SK-N-SH treated with all-trans-retinoic acid at 6 μM for 48 hours (cell line): ENCODE data around the gene THSD4.

ENCODE experiments used
- ATAC-seq: fragments of 200-7000 bp; cut with Tn5 transposase; 3 replicates; pipeline ENCODE4 v1.9.1; 2020; ENCODE audit warnings: mild to moderate bottlenecking, moderate library complexity
- ARNTL ChIP-seq: fragments of 450-650 bp; formaldehyde crosslinking; IDR thresholded peaks from 2 replicates; pipeline ENCODE4 v1.5.0; 2020; ENCODE audit warnings: low read depth, mild to moderate bottlenecking, moderate library complexity, borderline replicate concordance
- BACH2 ChIP-seq: fragments of 250-450 bp; sonication (Bioruptor Pico); IDR thresholded peaks from 2 replicates; pipeline ENCODE4 v1.9.0; 2021; ENCODE audit warnings: mild to moderate bottlenecking, borderline replicate concordance
- CSDC2 ChIP-seq: fragments of 250-450 bp; sonication (Bioruptor Pico); IDR thresholded peaks from 2 replicates; pipeline ENCODE4 v1.5.0; 2020; ENCODE audit warnings: mild to moderate bottlenecking, moderate library complexity
- ESRRG ChIP-seq: fragments of 250-450 bp; sonication (Bioruptor Pico); IDR thresholded peaks from 2 replicates; pipeline ENCODE4 v1.6.1; 2021; ENCODE audit warnings: mild to moderate bottlenecking
- GLIS3 ChIP-seq: fragments of 250-450 bp; sonication (Bioruptor Pico); IDR thresholded peaks from 2 replicates; pipeline ENCODE4 v1.5.0; 2020; ENCODE audit warnings: mild to moderate bottlenecking, moderate library complexity
- OSR1 ChIP-seq: fragments of 250-450 bp; sonication (Bioruptor Pico); IDR thresholded peaks from 2 replicates; pipeline ENCODE4 v1.8.0; 2022; ENCODE audit warnings: moderate library complexity, mild to moderate bottlenecking, inconsistent platforms
- PPARA ChIP-seq: fragments of 250-450 bp; sonication (Bioruptor Pico); IDR thresholded peaks from 2 replicates; pipeline ENCODE4 v1.5.0; 2020; ENCODE audit warnings: mild to moderate bottlenecking, borderline replicate concordance
- RARB ChIP-seq: fragments of 250-450 bp; sonication (Bioruptor Pico); IDR thresholded peaks from 2 replicates; pipeline ENCODE4 v1.8.0; 2021; ENCODE audit warnings: mild to moderate bottlenecking, moderate library complexity
- SNAI2 ChIP-seq: fragments of 250-450 bp; sonication (Bioruptor Pico); IDR thresholded peaks from 2 replicates; pipeline ENCODE4 v1.5.0; 2020; ENCODE audit warnings: mild to moderate bottlenecking, moderate library complexity
- TCF4 ChIP-seq: fragments of 250-450 bp; sonication (Bioruptor Pico); IDR thresholded peaks from 2 replicates; pipeline ENCODE4 v1.8.0; 2021; ENCODE audit warnings: mild to moderate bottlenecking, moderate library complexity, borderline replicate concordance
- TOX ChIP-seq: fragments of 250-450 bp; sonication (Bioruptor Pico); IDR thresholded peaks from 2 replicates; pipeline ENCODE4 v1.8.0; 2021; ENCODE audit warnings: mild to moderate bottlenecking, moderate library complexity, borderline replicate concordance
- TSHZ2 ChIP-seq: fragments of 250-450 bp; sonication (Bioruptor Pico); IDR thresholded peaks from 2 replicates; pipeline ENCODE4 v1.5.0; 2020; ENCODE audit warnings: mild to moderate bottlenecking, moderate library complexity
- ZC3H10 ChIP-seq: fragments of 250-450 bp; sonication (Bioruptor Pico); IDR thresholded peaks from 2 replicates; pipeline ENCODE4 v1.5.1; 2021; ENCODE audit warnings: mild to moderate bottlenecking, moderate library complexity
- ZFP3 ChIP-seq: fragments of 250-450 bp; sonication (Bioruptor Pico); IDR thresholded peaks from 2 replicates; pipeline ENCODE4 v1.5.0; 2020; ENCODE audit warnings: mild to moderate bottlenecking, moderate library complexity
- ZFP30 ChIP-seq: fragments of 450-650 bp; formaldehyde crosslinking; IDR thresholded peaks from 2 replicates; pipeline ENCODE4 v1.5.0; 2022; ENCODE audit warnings: mild to moderate bottlenecking, moderate library complexity
- ZNF565 ChIP-seq: fragments of 450-650 bp; formaldehyde crosslinking; conservative IDR thresholded peaks from 2 replicates; pipeline ENCODE4 v1.5.0; 2020; ENCODE audit warnings: low read depth, mild to moderate bottlenecking, moderate library complexity
- ZNF70 ChIP-seq: fragments of 450-650 bp; formaldehyde crosslinking; IDR thresholded peaks from 2 replicates; pipeline ENCODE4 v1.5.0; 2020; ENCODE audit warnings: mild to moderate bottlenecking, moderate library complexity
- ZNF8 ChIP-seq: fragments of 450-650 bp; formaldehyde crosslinking; IDR thresholded peaks from 2 replicates; pipeline ENCODE4 v1.5.0; 2020; ENCODE audit warnings: mild to moderate bottlenecking, moderate library complexity
- TF ChIP-seq, protein P1 (sequence below): fragments of 250-450 bp; sonication (Bioruptor Pico); IDR thresholded peaks from 2 replicates; pipeline ENCODE4 v1.5.1; 2020; ENCODE audit warnings: low read depth, mild to moderate bottlenecking, moderate library complexity
- TF ChIP-seq, protein P2 (sequence below): fragments of 250-450 bp; sonication (Bioruptor Pico); IDR thresholded peaks from 2 replicates; pipeline ENCODE4 v1.5.1; 2021; ENCODE audit warnings: mild to moderate bottlenecking, moderate library complexity
- TF ChIP-seq, protein P3 (sequence below): fragments of 250-450 bp; sonication (Bioruptor Pico); IDR thresholded peaks from 2 replicates; pipeline ENCODE4 v1.8.0; 2020; ENCODE audit warnings: mild to moderate bottlenecking, moderate library complexity, borderline replicate concordance
- TF ChIP-seq, protein P4 (sequence below): fragments of 250-450 bp; sonication (Bioruptor Pico); IDR thresholded peaks from 2 replicates; pipeline ENCODE4 v1.8.0; 2021; ENCODE audit warnings: low read depth, mild to moderate bottlenecking, moderate library complexity, borderline replicate concordance

Gene THSD4

DNA sequence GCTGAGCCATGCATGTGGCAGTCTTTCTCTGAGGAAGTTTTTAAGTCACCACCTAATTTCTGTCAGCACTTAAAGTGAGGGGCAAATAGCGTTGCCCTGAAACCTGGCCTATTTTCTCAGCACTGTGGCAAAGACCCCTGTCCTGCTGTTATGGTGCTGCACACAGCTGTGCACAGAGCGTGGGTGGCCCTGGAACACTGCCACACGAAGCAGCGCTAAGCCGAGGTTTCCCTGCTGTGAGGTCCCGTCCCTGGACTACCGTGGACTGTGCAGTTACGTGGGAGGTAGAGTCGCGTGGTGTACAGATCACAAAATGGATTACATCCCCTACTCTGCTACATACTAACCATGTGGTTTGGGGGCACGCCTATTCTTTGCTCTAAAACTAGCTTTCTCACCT, 593.5 kb downstream of the THSD4 start:
- no peak for TF ChIP-seq GLIS3 (CRISPR knock-in tag)
- TF ChIP-seq, protein P1, sequence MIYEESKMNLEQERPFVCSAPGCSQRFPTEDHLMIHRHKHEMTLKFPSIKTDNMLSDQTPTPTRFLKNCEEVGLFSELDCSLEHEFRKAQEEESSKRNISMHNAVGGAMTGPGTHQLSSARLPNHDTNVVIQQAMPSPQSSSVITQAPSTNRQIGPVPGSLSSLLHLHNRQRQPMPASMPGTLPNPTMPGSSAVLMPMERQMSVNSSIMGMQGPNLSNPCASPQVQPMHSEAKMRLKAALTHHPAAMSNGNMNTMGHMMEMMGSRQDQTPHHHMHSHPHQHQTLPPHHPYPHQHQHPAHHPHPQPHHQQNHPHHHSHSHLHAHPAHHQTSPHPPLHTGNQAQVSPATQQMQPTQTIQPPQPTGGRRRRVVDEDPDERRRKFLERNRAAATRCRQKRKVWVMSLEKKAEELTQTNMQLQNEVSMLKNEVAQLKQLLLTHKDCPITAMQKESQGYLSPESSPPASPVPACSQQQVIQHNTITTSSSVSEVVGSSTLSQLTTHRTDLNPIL, result no peak
- TF ChIP-seq RARB (CRISPR knock-in tag), result no peak
- TF ChIP-seq CSDC2, result peak; percentile 34; the same call in 1 of the 2 replicates
- TF ChIP-seq ZNF8 (CRISPR knock-in tag), result no peak

GRCh38 chr15:71709808-71710418, 594.6 kb downstream of the THSD4 start:
- ATAC-seq, result no peak
- TF ChIP-seq PPARA (CRISPR knock-in tag) (no peak), ARNTL (CRISPR knock-in tag) (no peak), ZNF8 (CRISPR knock-in tag) (no peak), SNAI2 (CRISPR knock-in tag) (no peak), OSR1 (no peak), TOX (no peak), CSDC2 (no peak), ZFP3 (CRISPR knock-in tag) (no peak), RARB (CRISPR knock-in tag) (no peak), ESRRG (no peak), BACH2 (CRISPR knock-in tag) (no peak), TCF4 (CRISPR knock-in tag) (no peak), ZNF565 (CRISPR knock-in tag) (no peak), ZNF70 (CRISPR knock-in tag) (no peak)
- TF ChIP-seq, protein P2, sequence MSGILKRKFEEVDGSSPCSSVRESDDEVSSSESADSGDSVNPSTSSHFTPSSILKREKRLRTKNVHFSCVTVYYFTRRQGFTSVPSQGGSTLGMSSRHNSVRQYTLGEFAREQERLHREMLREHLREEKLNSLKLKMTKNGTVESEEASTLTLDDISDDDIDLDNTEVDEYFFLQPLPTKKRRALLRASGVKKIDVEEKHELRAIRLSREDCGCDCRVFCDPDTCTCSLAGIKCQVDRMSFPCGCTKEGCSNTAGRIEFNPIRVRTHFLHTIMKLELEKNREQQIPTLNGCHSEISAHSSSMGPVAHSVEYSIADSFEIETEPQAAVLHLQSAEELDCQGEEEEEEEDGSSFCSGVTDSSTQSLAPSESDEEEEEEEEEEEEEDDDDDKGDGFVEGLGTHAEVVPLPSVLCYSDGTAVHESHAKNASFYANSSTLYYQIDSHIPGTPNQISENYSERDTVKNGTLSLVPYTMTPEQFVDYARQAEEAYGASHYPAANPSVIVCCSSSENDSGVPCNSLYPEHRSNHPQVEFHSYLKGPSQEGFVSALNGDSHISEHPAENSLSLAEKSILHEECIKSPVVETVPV (CRISPR knock-in tag), result no peak
- TF ChIP-seq, protein P3, sequence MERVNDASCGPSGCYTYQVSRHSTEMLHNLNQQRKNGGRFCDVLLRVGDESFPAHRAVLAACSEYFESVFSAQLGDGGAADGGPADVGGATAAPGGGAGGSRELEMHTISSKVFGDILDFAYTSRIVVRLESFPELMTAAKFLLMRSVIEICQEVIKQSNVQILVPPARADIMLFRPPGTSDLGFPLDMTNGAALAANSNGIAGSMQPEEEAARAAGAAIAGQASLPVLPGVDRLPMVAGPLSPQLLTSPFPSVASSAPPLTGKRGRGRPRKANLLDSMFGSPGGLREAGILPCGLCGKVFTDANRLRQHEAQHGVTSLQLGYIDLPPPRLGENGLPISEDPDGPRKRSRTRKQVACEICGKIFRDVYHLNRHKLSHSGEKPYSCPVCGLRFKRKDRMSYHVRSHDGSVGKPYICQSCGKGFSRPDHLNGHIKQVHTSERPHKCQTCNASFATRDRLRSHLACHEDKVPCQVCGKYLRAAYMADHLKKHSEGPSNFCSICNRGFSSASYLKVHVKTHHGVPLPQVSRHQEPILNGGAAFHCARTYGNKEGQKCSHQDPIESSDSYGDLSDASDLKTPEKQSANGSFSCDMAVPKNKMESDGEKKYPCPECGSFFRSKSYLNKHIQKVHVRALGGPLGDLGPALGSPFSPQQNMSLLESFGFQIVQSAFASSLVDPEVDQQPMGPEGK (CRISPR knock-in tag), result no peak
- TF ChIP-seq, protein P1, result no peak
- TF ChIP-seq, protein P4, sequence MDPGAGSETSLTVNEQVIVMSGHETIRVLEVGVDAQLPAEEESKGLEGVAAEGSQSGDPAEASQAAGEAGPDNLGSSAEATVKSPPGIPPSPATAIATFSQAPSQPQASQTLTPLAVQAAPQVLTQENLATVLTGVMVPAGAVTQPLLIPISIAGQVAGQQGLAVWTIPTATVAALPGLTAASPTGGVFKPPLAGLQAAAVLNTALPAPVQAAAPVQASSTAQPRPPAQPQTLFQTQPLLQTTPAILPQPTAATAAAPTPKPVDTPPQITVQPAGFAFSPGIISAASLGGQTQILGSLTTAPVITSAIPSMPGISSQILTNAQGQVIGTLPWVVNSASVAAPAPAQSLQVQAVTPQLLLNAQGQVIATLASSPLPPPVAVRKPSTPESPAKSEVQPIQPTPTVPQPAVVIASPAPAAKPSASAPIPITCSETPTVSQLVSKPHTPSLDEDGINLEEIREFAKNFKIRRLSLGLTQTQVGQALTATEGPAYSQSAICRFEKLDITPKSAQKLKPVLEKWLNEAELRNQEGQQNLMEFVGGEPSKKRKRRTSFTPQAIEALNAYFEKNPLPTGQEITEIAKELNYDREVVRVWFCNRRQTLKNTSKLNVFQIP (CRISPR knock-in tag), result no peak
- TF ChIP-seq, all 23 proteins: peak for 0

More for the DNA sequence above, 593.5 kb downstream of the THSD4 start:
- no peak for ATAC-seq

DNA sequence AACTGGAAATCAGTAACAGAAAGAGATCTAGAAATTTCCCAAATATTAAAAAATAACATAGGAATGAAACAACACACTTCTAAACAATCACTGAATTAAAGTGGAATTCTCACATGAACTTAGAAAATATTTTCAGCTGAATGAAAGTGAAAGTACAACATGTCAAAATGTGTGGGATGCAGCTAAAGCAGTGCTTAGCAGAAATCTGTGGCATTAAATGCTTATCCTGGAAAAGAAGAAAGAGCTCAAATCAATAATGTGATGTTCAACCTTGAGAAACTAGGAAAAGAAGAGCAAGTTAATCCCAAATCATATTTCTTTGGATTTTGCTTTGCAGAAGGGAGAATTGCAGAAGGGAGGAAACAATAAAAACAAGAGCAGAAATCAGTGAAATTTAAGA, 596.9 kb downstream of the THSD4 start:
- TF ChIP-seq ZFP30 (CRISPR knock-in tag) (no peak), ZNF8 (CRISPR knock-in tag) (no peak), ZC3H10 (CRISPR knock-in tag) (no peak)
- ATAC-seq, result no peak

GRCh38 chr15:71713191-71713809, 598.0 kb downstream of the THSD4 start:
- no peak for ATAC-seq
- no peak for TF ChIP-seq ESRRG
- TF ChIP-seq, protein P1, result no peak
- TF ChIP-seq, protein P2 (CRISPR knock-in tag), result no peak
- no peak for TF ChIP-seq TSHZ2
- TF ChIP-seq TCF4 (CRISPR knock-in tag), result no peak
- no peak for TF ChIP-seq ZNF70 (CRISPR knock-in tag)
- no peak for TF ChIP-seq ARNTL (CRISPR knock-in tag)
